Urinary bladder (tissue), 4 donors: ENCODE data around the gene CFAP119. TPM values are rescaled to one million over a fixed set of nuclear protein-coding genes. Genes with fewer than 3 reads are reported as not detected.

Source experiments
- DNase-seq: peaks from one replicate; pipeline ENCODE4 v3.0.0-alpha.2; 2015; ENCODE audit errors: extremely low spot score
- H3K27ac ChIP-seq: one replicate; pipeline ENCODE4 v1.5.1; 2013; ENCODE audit warnings: low read depth, mild to moderate bottlenecking, moderate library complexity
- H3K36me3 ChIP-seq: one replicate; pipeline ENCODE4 v1.6.1; 2013; ENCODE audit warnings: mild to moderate bottlenecking, moderate library complexity; ENCODE audit not compliant: insufficient read depth
- H3K4me1 ChIP-seq: one replicate; pipeline ENCODE4 v1.6.1; 2013; ENCODE audit warnings: mild to moderate bottlenecking, moderate library complexity; ENCODE audit not compliant: insufficient read depth
- H3K4me3 ChIP-seq: one replicate; pipeline ENCODE4 v1.5.1; 2013; ENCODE audit warnings: low read depth, low read length
- WGBS: extraction: QIAGEN DNeasy Blood & Tissue Kit; methylation state at CpG from one replicate; pipeline ENCODE4 v1.1.7; 2013; 5-methylcytosine and 5-hydroxymethylcytosine counted together
- polyA plus RNA-seq: library from polyadenylated mRNA; stranded (reverse); fragments of 200-250 nt; gene quantifications from one replicate; pipeline ENCODE4 v1.2.3, GENCODE V29; 2013
- total RNA-seq: library from RNA; depleted of rRNA; stranded (reverse); fragments of >200 nt; gene quantifications from one replicate; pipeline ENCODE4 v1.2.3, GENCODE V29; 2014
- donor health status: healthy with polysubstance abuse.
- donor health status: healthy.

CFAP119 gene
- total and polyA plus RNA-seq, 2 donors: 1.3 to 3.1 TPM

- peak overlapping the region; percentile 55 for H3K27ac ChIP-seq
- no peaks in the 10 kb centered on the region for H3K4me1 ChIP-seq
- DNase-seq: no peak
- peak overlapping the region; percentile 97 for H3K4me3 ChIP-seq
- 3% methylated on average over 57 of the region's 57 CpGs for WGBS
- no peaks in the 10 kb centered on the region for H3K36me3 ChIP-seq
Measured at GRCh38 chr16:30786115-30786935, 24.5 kb upstream of the CFAP119 start.

DNA sequence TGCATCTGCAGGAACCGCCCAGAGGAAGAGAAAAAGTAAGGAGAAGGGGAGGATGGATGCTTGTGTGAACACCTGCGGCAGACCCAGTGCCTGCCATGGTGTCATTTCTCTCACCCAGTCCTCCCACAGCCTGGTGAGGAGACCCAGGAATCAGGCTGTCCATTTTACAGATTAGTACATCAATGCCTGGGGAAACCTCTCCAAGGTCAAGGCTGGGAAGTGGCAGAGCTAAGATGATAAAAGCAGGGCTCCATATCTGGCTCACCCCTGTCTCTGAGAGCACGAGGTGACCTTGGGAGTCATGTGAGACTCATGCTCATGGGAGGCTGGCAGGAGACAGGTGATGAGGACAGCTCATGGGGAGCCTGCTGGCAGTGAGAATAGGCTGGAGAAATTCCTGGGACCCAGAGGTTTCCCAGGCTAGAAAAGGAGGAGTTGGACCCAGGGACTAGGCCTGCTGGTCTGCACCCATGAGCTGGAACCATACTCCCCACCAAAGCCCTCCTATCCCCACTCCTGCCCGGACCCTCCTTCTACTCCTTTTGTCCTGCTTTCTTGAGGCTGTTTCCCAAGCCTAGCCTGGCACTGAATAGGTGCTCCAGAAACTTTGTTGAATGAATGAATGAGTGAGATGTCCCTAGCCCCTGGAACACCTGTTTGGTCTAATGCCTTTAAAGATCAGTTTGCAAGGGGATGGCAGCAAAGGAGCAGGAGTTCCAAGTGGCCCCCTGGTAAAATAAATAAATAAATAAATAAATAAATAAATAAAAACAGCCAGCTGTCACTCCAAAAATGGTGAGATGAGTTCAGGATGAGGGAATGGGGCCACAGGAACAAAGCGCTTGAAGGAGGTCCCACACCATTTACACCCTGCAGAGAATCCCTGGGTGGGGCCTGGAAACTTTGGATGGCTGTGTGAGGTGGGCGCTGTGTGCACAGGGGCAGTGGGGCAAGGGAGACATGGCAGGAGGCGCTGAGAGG, 23.6 kb upstream of the CFAP119 start:
- DNase-seq: no peak
- Histone ChIP-seq H3K4me1 (no peaks in the 10 kb centered on the region), H3K4me3 (no peak overlapping the region), H3K27ac (no peak overlapping the region), H3K36me3 (no peaks in the 10 kb centered on the region)
- 76% methylated on average over 7 of the region's 7 CpGs for whole genome bisulfite sequencing

- 87% methylated on average over 18 of the region's 18 CpGs for WGBS
- Histone ChIP-seq H3K36me3 (no peaks in the 10 kb centered on the region), H3K27ac (no peak overlapping the region), H3K4me3 (no peak overlapping the region), H3K4me1 (no peaks in the 10 kb centered on the region)
- no peak for DNase-seq
Measured at GRCh38 chr16:30784215-30784614, 22.4 kb upstream of the CFAP119 start.

DNA sequence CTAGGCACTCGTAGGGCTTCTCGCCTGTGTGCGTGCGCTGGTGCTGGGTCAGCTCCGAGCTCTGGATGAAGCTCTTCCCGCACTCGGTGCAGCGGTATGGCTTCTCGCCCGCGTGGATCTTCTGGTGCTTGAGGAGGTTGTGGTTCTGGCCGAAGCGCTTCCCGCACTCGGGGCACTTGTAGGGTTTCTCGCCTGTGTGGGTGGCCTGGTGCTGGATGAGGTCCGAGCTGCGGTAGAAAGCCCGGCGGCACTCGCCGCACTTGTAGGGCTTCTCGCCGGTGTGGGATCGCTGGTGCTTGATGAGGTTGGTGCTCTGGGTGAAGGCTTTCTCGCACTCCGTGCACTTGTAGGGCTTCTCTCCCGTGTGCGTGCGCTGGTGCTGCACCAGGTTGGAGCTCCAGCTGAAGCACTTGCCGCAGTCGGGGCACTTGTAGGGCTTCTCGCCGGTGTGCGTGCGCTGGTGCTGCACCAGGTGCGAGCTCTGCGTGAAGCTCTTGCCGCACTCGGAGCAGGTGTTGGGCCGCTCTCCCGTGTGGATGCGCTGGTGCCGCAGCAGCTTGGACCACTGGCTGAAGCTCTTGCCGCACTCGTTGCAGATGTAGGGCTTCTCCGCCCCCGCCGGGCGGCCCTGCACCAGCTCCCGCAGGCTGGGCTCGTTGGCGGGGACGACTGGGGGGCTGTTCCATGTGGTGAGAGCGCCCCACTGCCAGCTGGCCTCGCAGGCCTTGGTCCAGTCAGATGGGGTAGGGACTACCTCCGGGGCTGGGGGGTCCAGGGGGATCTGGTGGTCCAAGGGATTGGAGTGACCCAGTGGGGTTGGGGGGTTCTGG, 21.6 kb upstream of the CFAP119 start:
- Histone ChIP-seq H3K4me3 (no peak overlapping the region), H3K27ac (no peak overlapping the region), H3K4me1 (no peaks in the 10 kb centered on the region), H3K36me3 (no peaks in the 10 kb centered on the region)
- 94% methylated on average over 57 of the region's 57 CpGs for WGBS
- DNase-seq: no peak

DNA sequence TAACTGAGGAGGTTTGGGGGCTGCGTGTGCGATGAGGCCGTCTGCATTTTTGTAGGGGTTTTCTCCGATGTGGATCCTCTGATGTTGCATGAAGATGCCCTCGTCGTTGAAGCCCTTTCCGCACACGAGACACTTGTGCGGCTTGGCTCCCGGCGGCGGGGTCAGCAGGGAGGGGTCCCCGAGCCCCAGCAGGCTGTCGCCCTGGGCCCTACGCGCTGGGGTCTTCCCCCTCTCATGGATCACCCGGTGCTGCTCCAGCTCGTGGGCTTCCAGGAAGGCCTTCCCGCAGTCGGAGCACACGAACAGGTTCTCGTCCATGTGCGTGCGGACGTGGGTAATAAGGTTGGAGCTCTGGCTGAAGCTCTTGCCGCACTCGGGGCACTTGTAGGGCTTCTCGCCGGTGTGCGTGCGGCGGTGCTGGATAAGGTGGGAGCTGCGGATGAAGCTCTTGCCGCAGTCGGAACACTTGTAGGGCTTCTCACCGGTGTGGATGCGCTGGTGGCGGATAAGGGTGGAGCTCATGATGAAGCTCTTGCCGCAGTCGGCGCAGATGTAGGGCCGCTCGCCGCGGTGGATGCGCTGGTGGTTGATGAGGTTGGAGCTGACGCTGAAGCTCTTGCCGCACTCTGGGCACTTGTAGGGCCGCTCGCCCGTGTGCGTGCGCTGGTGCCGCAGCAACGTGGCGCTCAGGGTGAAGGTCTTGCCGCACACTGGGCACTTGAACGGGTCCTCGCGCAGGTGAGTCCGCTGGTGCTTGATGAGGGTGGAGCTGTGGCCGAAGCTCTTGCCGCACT, 20.8 kb upstream of the CFAP119 start:
- Histone ChIP-seq H3K36me3 (no peaks in the 10 kb centered on the region), H3K4me3 (no peak overlapping the region), H3K4me1 (no peaks in the 10 kb centered on the region), H3K27ac (no peak overlapping the region)
- no peak for DNase-seq
- WGBS: 96% methylated on average over 63 of the region's 63 CpGs

DNA sequence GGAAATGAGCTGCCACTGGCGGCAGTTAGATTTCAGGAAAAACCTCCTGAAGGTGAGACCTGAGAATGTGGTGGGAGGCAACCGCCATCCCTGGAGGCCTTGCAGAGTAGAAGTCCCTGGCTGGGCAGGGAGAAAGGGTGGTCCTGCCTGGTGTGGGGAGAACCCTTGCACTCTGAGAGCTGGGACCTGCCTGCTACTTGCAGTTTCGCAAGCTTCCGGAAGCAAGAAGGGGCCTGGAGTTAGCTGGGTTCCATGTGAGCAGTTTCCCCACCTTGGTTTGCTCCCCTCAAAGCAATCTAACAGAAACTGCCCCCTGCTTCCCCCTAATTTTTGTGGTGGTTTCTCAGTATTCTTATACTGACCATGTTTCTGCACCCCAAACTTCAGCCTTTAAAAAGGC, 18.7 kb upstream of the CFAP119 start:
- Histone ChIP-seq H3K4me1 (no peaks in the 10 kb centered on the region), H3K36me3 (no peaks in the 10 kb centered on the region), H3K27ac (no peak overlapping the region), H3K4me3 (no peak overlapping the region)
- WGBS: 84% methylated on average over 4 of the region's 4 CpGs
- no peak for DNase-seq

DNA sequence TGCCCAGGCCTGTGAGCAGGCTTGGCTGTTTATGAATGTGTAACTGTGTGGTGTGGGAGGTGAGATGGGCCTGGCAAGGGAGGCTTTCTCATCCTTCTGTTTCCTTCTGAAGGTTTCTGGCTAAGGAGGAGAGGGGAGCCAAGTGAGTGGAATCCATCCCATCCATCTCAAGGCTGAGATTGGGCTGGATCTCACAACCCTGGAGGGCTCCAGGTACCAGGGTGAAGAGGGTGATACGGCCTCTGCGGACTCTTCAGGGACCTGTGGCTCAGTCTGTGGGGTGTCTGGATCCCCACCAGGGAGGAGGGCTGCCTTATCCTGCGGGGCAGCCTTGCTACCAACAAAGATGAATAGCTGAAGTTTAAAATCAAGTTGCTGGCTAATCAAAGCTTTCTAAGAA, 18.2 kb upstream of the CFAP119 start:
- Histone ChIP-seq H3K4me3 (no peak overlapping the region), H3K4me1 (no peaks in the 10 kb centered on the region), H3K27ac (no peak overlapping the region), H3K36me3 (no peaks in the 10 kb centered on the region)
- no peak for DNase-seq
- 88% methylated on average over 3 of the region's 3 CpGs for WGBS

DNA sequence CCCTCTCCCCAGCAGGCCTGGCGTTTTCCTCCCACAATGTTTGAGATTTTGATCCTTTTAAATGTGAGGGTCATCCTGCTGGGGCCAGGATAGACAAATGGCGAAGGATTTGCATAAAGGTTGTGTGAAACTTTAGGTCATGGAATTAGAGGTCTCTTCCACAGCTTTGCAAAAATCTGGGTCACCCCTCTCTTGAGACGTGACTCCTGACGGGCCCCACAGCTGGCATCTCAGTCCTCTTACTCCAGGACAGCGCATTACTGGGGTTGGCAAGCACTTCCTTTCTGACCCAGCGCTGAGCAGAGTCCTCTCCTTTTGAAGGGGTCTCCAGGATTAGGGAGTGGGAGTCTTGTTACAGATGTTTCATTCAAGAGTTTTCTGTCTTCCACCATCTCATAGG, 17.7 kb upstream of the CFAP119 start:
- 88% methylated on average over 6 of the region's 6 CpGs for WGBS
- Histone ChIP-seq H3K4me3 (no peak overlapping the region), H3K4me1 (no peaks in the 10 kb centered on the region), H3K27ac (no peak overlapping the region), H3K36me3 (no peaks in the 10 kb centered on the region)
- no peak for DNase-seq

DNA sequence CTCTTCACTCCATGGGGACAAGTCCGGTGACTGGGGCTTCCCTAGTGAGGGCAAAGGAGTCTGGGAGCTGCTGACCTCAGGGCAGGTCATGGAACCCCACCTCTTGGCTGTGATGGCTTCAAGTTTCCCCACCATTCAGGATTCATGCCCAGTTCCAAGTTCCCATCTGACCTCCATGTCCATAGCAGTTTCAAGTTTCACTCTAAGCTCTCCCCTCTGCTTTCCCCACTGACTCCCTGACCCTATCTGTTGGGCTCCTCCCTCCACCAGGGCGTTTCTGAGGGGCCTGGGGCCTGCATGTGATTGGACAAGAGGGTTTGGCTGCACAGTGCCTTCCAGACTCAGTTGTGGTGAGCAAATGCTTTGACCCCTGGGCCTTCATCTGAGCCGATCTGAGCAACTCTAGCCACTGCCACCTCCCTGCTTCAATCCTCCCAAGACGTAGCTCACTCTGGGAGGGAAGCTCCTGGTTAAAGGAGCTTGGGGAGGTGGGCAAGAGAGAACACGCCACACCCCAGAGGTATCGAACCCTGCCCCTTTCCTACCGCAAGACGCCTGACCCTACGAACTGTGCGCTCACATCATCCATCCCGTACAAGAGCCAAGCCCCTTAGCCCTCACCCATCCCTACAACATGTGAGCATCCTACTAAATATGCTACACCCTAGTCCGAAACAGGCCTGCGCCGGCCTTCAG, 16.8 kb upstream of the CFAP119 start:
- DNase-seq: no peak
- WGBS: 73% methylated on average over 14 of the region's 14 CpGs
- no peak overlapping the region for H3K4me3 ChIP-seq
- H3K4me1 ChIP-seq: no peaks in the 10 kb centered on the region
- no peak overlapping the region for H3K27ac ChIP-seq
- H3K36me3 ChIP-seq: no peaks in the 10 kb centered on the region

- no peak overlapping the region for H3K4me3 ChIP-seq
- no peaks in the 10 kb centered on the region for H3K4me1 ChIP-seq
- 82% methylated on average over 7 of the region's 7 CpGs for WGBS
- H3K36me3 ChIP-seq: no peaks in the 10 kb centered on the region
- H3K27ac ChIP-seq: no peak overlapping the region
- no peak for DNase-seq
Measured at GRCh38 chr16:30777591-30778297, 15.9 kb upstream of the CFAP119 start.

DNA sequence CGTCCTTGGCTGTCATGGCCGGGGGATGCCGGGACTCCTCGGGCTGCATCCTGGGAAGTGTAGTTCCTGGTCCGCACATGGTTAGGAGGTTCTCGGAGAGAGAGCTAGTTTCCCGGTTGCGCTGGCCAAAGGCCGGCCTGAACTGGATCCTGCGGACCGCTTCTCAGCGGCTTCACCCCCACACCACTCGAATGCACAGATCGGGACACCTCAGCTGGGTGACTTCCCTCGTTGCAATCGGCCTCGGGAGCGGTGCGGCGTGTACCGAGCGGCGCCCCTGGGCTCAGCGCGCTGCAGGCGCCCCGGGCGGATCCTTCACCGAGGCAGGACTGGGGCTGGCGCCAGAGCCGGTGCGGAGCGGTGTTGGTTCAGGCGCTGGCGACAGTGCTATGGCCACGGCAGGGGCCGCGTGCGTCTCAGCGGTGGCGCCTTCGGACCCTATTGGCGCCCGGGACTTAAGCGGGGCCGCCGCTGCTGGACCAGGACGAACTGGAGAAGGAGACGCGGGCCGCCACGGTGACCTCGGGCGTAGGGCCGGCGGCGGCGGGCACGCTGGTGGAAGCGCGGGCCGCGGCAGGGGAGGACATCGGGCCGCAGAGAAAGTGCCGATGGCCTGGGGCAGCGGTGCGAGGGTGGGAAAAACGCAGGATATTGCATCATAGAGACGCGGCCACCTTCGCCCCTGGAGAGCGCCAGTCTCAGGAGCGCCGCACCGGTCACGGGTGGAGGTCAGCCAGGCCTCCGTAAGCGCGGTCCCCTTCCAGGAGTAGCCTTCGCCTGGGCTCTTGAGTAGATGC, 13.7 kb upstream of the CFAP119 start:
- H3K4me1 ChIP-seq: no peaks in the 10 kb centered on the region
- peak overlapping the region; percentile 55 for H3K27ac ChIP-seq
- H3K36me3 ChIP-seq: no peaks in the 10 kb centered on the region
- WGBS: under 1% methylated on average over 81 of the region's 81 CpGs
- peak overlapping the region; percentile 53 for H3K4me3 ChIP-seq
- DNase-seq: peak; percentile 75
